ENCODE measurements around the gene PCDHGA8. TPM values are rescaled to one million over a fixed set of nuclear protein-coding genes. Genes with fewer than 3 reads are reported as not detected.

Gene PCDHGA8
- total RNA-seq, 1 donor from 2014 or later = 0.51 TPM

DNA sequence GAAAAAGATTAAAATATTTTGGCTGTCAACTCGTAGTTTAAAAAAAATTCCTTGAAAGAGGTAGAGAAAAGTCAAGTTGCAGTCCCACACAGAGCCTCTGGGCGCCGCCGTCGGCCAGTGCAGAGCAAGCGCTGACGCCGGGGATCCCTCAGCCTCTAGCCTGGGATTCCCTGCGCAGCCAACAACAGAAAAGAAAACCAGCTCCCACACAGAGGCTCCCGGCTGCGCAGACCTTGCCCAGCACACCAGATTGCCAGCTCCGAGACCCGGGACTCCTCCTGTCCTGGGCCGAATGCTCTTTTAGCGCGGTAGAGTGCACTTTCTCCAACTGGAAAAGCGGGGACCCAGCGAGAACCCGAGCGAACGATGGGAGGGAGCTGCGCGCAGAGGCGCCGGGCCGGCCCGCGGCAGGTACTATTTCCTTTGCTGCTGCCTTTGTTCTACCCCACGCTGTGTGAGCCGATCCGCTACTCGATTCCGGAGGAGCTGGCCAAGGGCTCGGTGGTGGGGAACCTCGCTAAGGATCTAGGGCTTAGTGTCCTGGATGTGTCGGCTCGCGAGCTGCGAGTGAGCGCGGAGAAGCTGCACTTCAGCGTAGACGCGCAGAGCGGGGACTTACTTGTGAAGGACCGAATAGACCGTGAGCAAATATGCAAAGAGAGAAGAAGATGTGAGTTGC, 25.2 kb downstream of the PCDHGA8 start, which contains the start of gene PCDHGB7:
Gene PCDHGB7 (plus strand): TSS at position 184 of the 679 bp plus-strand sequence. CDS start 183 bp downstream, at position 367.

DNA sequence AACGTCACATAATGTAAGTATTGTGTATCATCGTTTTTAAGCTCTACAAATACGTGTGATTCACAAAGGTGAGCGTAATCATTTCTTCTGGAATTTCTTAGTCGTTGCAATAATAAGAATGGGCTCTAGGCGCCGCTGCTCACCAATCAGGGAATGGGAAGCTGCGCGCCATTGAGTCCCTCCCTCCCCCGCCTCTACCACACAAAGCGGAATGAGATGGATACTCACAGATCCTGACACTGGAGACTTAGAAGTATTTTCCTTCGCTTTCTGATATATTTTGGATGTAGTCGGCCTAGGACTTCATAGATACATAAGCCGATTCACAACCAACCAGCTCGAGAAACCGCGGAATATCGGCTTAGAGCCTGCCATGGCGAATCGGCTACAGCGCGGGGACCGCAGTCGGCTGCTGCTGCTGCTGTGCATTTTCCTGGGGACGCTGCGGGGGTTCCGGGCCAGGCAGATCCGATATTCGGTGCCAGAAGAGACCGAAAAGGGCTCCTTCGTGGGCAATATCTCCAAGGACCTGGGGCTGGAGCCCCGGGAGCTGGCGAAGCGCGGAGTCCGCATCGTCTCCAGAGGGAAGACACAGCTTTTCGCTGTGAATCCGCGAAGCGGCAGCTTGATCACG, 28.5 kb downstream of the PCDHGA8 start, which contains the start of gene PCDHGA11:
Gene PCDHGA11 (plus strand): TSS at position 197 of the 634 bp plus-strand sequence. CDS start 177 bp downstream, at position 374.

DNA sequence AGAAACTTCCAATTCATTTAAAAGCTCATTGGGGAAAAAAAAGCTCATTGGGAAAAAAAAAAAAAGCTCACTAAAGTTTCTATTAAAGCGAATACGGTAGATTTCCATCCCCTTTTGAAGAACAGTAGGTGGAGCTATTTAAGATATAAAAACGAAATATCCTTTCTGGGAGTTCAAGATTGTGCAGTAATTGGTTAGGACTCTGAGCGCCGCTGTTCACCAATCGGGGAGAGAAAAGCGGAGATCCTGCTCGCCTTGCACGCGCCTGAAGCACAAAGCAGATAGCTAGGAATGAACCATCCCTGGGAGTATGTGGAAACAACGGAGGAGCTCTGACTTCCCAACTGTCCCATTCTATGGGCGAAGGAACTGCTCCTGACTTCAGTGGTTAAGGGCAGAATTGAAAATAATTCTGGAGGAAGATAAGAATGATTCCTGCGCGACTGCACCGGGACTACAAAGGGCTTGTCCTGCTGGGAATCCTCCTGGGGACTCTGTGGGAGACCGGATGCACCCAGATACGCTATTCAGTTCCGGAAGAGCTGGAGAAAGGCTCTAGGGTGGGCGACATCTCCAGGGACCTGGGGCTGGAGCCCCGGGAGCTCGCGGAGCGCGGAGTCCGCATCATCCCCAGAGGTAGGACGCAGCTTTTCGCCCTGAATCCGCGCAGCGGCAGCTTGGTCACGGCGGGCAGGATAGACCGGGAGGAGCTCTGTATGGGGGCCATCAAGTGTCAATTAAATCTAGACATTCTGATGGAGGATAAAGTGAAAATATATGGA, 38.1 kb downstream of the PCDHGA8 start, which contains the start of gene PCDHGA12:
Gene PCDHGA12 (plus strand): TSS at position 176 of the 782 bp plus-strand sequence. CDS start 253 bp downstream, at position 429.

Other genes with a start within 250 kb of the PCDHGA8 start
- gene PCDHB6, start 242.6 kb upstream of the PCDHGA8 start, total RNA-seq = 0.14 TPM in 1 of 2 replicates, not detected in the other
- gene PCDHB7, start 220.0 kb upstream of the PCDHGA8 start, total RNA-seq = not detected in 2 replicates
- 0.07 TPM in 1 of 2 replicates, not detected in the other for gene PCDHB8, start 214.8 kb upstream of the PCDHGA8 start, total RNA-seq
- 0.07 and 0.14 TPM in 2 replicates for gene PCDHB16, start 210.2 kb upstream of the PCDHGA8 start, total RNA-seq
- gene PCDHB9, start 205.5 kb upstream of the PCDHGA8 start, total RNA-seq = 0.07 TPM in 1 of 2 replicates, not detected in the other
- gene PCDHB10, start 200.3 kb upstream of the PCDHGA8 start, total RNA-seq = 0.05 and 0.21 TPM in 2 replicates
- gene PCDHB11, start 193.0 kb upstream of the PCDHGA8 start, total RNA-seq = 0.09 TPM in 1 of 2 replicates, not detected in the other
- gene PCDHB12, start 183.9 kb upstream of the PCDHGA8 start, total RNA-seq = 0.05 and 0.07 TPM in 2 replicates
- 0.09 and 0.14 TPM in 2 replicates for gene PCDHB13, start 178.7 kb upstream of the PCDHGA8 start, total RNA-seq
- 0.21 and 0.65 TPM in 2 replicates for gene PCDHB14, start 169.3 kb upstream of the PCDHGA8 start, total RNA-seq
- 0.07 and 0.28 TPM in 2 replicates for gene PCDHB15, start 147.2 kb upstream of the PCDHGA8 start, total RNA-seq
- gene SLC25A2, start 88.6 kb upstream of the PCDHGA8 start, total RNA-seq = not detected in 2 replicates
- 28.8 and 30.0 TPM in 2 replicates for gene TAF7, start 71.8 kb upstream of the PCDHGA8 start, total RNA-seq
- 0.28 TPM in 1 of 2 replicates, not detected in the other for gene PCDHGA1, start 62.1 kb upstream of the PCDHGA8 start, total RNA-seq
- 0.42 and 0.79 TPM in 2 replicates for gene PCDHGA2, start 53.9 kb upstream of the PCDHGA8 start, total RNA-seq
- 0.14 and 0.21 TPM in 2 replicates for gene PCDHGA3, start 48.8 kb upstream of the PCDHGA8 start, total RNA-seq
- 0.07 TPM in 1 of 2 replicates, not detected in the other for gene PCDHGB1, start 42.5 kb upstream of the PCDHGA8 start, total RNA-seq
- 0.23 and 0.63 TPM in 2 replicates for gene PCDHGA4, start 37.6 kb upstream of the PCDHGA8 start, total RNA-seq
- gene PCDHGB2, start 32.6 kb upstream of the PCDHGA8 start, total RNA-seq = 0.42 TPM in 1 of 2 replicates, not detected in the other
- gene PCDHGA5, start 28.5 kb upstream of the PCDHGA8 start, total RNA-seq = 0.05 and 0.07 TPM in 2 replicates
- gene PCDHGB3, start 22.4 kb upstream of the PCDHGA8 start, total RNA-seq = 0.35 and 0.46 TPM in 2 replicates
- 0.37 and 0.63 TPM in 2 replicates for gene PCDHGA6, start 18.7 kb upstream of the PCDHGA8 start, total RNA-seq
- gene PCDHGA7, start 9.9 kb upstream of the PCDHGA8 start, total RNA-seq = 0.92 and 1.2 TPM in 2 replicates
- gene PCDHGB4, start 4.9 kb upstream of the PCDHGA8 start, total RNA-seq = 2.2 and 3.0 TPM in 2 replicates
- gene PCDHGB5, start 5.3 kb downstream of the PCDHGA8 start, total RNA-seq = 6.1 and 7.2 TPM in 2 replicates
- 1.2 and 1.8 TPM in 2 replicates for gene PCDHGA9, start 10.1 kb downstream of the PCDHGA8 start, total RNA-seq
- 1.1 and 1.5 TPM in 2 replicates for gene PCDHGB6, start 15.4 kb downstream of the PCDHGA8 start, total RNA-seq
- 4.7 and 6.2 TPM in 2 replicates for gene PCDHGA10, start 20.4 kb downstream of the PCDHGA8 start, total RNA-seq
- gene PCDHGB7, start 25.0 kb downstream of the PCDHGA8 start, total RNA-seq = 3.2 and 4.1 TPM in 2 replicates
- gene PCDHGA11, start 28.4 kb downstream of the PCDHGA8 start, total RNA-seq = 3.3 and 5.2 TPM in 2 replicates
- gene PCDHGA12, start 37.9 kb downstream of the PCDHGA8 start, total RNA-seq = 4.7 and 5.6 TPM in 2 replicates
- gene PCDHGC3, start 83.3 kb downstream of the PCDHGA8 start, total RNA-seq = 21.0 and 27.2 TPM in 2 replicates
- 0.05 and 0.21 TPM in 2 replicates for gene PCDHGC4, start 92.4 kb downstream of the PCDHGA8 start, total RNA-seq
- gene PCDHGC5, start 96.4 kb downstream of the PCDHGA8 start, total RNA-seq = 0.79 and 1.1 TPM in 2 replicates
- gene DIAPH1, start 226.4 kb downstream of the PCDHGA8 start, total RNA-seq = 91.6 and 106 TPM in 2 replicates
- gene HDAC3, start 244.2 kb downstream of the PCDHGA8 start, total RNA-seq = 66.1 and 66.9 TPM in 2 replicates
- 9.4 and 12.3 TPM in 2 replicates for gene RELL2, start 244.4 kb downstream of the PCDHGA8 start, total RNA-seq

Measured in airway epithelial cell (primary cell).